Hematopoietic multipotent progenitor cell treated with erythropoietin and hydrocortisone succinate and interleukin-3 and kit ligand, for 4 days (in vitro differentiated cells): ENCODE measurements around the gene RNF128.
"Not testable (repeated sequence)": the region's sequence is repeated elsewhere in the genome, so short reads cannot be mapped to it uniquely, and the experiment has no call there.

ENCODE experiments used
- DNase-seq: peaks from one replicate; pipeline ENCODE4 v3.0.0-alpha.2; 2015

RNF128 gene

GRCh38 chrX:106751407-106751806 lies 24.9 kb downstream of the RNF128 start:
- no peak for DNase-seq

GRCh38 chrX:106752101-106752678 lies 25.7 kb downstream of the RNF128 start:
- peak; percentile 2 for DNase-seq

GRCh38 chrX:106769288-106769687 lies 42.8 kb downstream of the RNF128 start:
- DNase-seq: not testable (repeated sequence)

GRCh38 chrX:106774981-106775380 lies 48.5 kb downstream of the RNF128 start:
- no peak for DNase-seq

- DNase-seq: no peak
These were observed 53.8 kb downstream of the RNF128 start for GRCh38 chrX:106780264-106780663.

GRCh38 chrX:106780664-106781377 lies 54.3 kb downstream of the RNF128 start:
- no peak for DNase-seq

- DNase-seq: no peak
These were observed 57.2 kb downstream of the RNF128 start for GRCh38 chrX:106783716-106784115.

GRCh38 chrX:106791495-106791894 lies 65.0 kb downstream of the RNF128 start:
- peak; percentile 41 for DNase-seq

- DNase-seq: no peak
These were observed 75.5 kb downstream of the RNF128 start for GRCh38 chrX:106802063-106802387.

- DNase-seq: peak; percentile 92
These were observed 76.1 kb downstream of the RNF128 start, which contains the start of gene TBC1D8B for GRCh38 chrX:106802388-106803275. TSS of gene TBC1D8B (plus strand) at chrX:106802673. CDS start at chrX:106802854, 181 bp downstream.

- no peak for DNase-seq
These were observed 84.8 kb downstream of the RNF128 start for GRCh38 chrX:106811131-106811910.

GRCh38 chrX:106812930-106813329 lies 86.4 kb downstream of the RNF128 start:
- DNase-seq: not testable (repeated sequence)

- DNase-seq: not testable (repeated sequence)
These were observed 87.6 kb downstream of the RNF128 start for GRCh38 chrX:106814093-106814492.
